MM.1S (cell line): ENCODE measurements around the gene MAP3K2.

Experiments
- DNase-seq: peaks from one replicate; pipeline ENCODE4 v3.0.0-alpha.2; 2015
- H2AFZ ChIP-seq: fragments of 300-600 bp; sonication (generic); 2 replicates; pipeline ENCODE4 v1.6.0; 2016; ENCODE audit warnings: antibody characterized with exemption, low read length
- H3F3A ChIP-seq: fragments of 300-600 bp; sonication (generic); 2 replicates; pipeline ENCODE4 v1.6.1; 2016; ENCODE audit warnings: mild to moderate bottlenecking, antibody characterized with exemption, low read length, moderate library complexity, mixed read lengths; ENCODE audit not compliant: insufficient read depth
- H3K27ac ChIP-seq: fragments of 300-600 bp; sonication (generic); 2 replicates; pipeline ENCODE4 v1.5.1; 2016; ENCODE audit warnings: mild to moderate bottlenecking, low read length
- H3K27me3 ChIP-seq: fragments of 300-600 bp; sonication (generic); replicated peaks from 2 replicates; pipeline ENCODE4 v1.6.0; 2016; ENCODE audit warnings: low read length; ENCODE audit not compliant: insufficient read depth
- H3K36me3 ChIP-seq: fragments of 300-600 bp; sonication (generic); replicated peaks from 2 replicates; pipeline ENCODE4 v1.6.1; 2016; ENCODE audit warnings: mild to moderate bottlenecking, low read length, mixed read lengths; ENCODE audit not compliant: insufficient read depth
- H3K4me1 ChIP-seq: fragments of 300-600 bp; sonication (generic); 2 replicates; pipeline ENCODE4 v1.6.1; 2016; ENCODE audit warnings: low read length, mixed read lengths
- H3K4me2 ChIP-seq: fragments of 300-600 bp; sonication (generic); 2 replicates; pipeline ENCODE4 v1.6.0; 2016; ENCODE audit warnings: low read depth, low read length
- H3K4me3 ChIP-seq: fragments of 300-600 bp; sonication (generic); 2 replicates; pipeline ENCODE4 v1.5.1; 2016; ENCODE audit warnings: low read length, mixed read lengths
- H3K79me2 ChIP-seq: fragments of 300-600 bp; sonication (generic); 2 replicates; pipeline ENCODE4 v1.6.1; 2016; ENCODE audit warnings: mixed run types, low read length, mixed read lengths
- H3K9ac ChIP-seq: fragments of 300-600 bp; sonication (generic); 2 replicates; pipeline ENCODE4 v1.6.1; 2016; ENCODE audit warnings: low read length, mixed read lengths
- H3K9me2 ChIP-seq: fragments of 300-600 bp; sonication (generic); replicated peaks from 2 replicates; pipeline ENCODE4 v1.6.1; 2016; ENCODE audit warnings: mild to moderate bottlenecking, low read length, mixed read lengths; ENCODE audit not compliant: insufficient read depth
- H3K9me3 ChIP-seq: fragments of 300-600 bp; sonication (generic); replicated peaks from 2 replicates; pipeline ENCODE4 v1.6.1; 2016; ENCODE audit warnings: mild to moderate bottlenecking, low read length, mixed read lengths; ENCODE audit not compliant: insufficient read depth
- H4K20me1 ChIP-seq: fragments of 300-600 bp; sonication (generic); 2 replicates; pipeline ENCODE4 v1.6.1; 2016; ENCODE audit warnings: mild to moderate bottlenecking, low read length, moderate library complexity, mixed read lengths; ENCODE audit not compliant: insufficient read depth
- CTCF ChIP-seq: fragments of 300-600 bp; sonication (generic); IDR thresholded peaks from 2 replicates; pipeline ENCODE4 v1.5.1; 2016; ENCODE audit warnings: antibody characterized with exemption, low read length, mixed read lengths
- EZH2 ChIP-seq: fragments of 300-600 bp; sonication (generic); optimal IDR thresholded peaks from 2 replicates; pipeline ENCODE3; 2017; ENCODE audit warnings: low read depth, mild to moderate bottlenecking, antibody characterized with exemption, low read length, mixed read lengths
- EZH2phosphoT487 ChIP-seq: fragments of 300-600 bp; sonication (generic); IDR thresholded peaks from 2 replicates; pipeline ENCODE4 v1.6.1; 2018; ENCODE audit warnings: antibody characterized with exemption, low read length

Gene MAP3K2

GRCh38 chr2:127277028-127277427, 110.7 kb downstream of the MAP3K2 start:
- TF ChIP-seq CTCF (no peak), EZH2phosphoT487 (no peak), EZH2 (no peak)
- Histone ChIP-seq H3K4me2 (no peak overlapping the region), H3K36me3 (0 out of 2 replicates have a peak, but pooled peaks cover 3% of the 10 kb centered on the region), H4K20me1 (no peaks in the 10 kb centered on the region), H3K27me3 (no peaks in the 10 kb centered on the region), H3K9me3 (no peaks in the 10 kb centered on the region), H3F3A (no peaks in the 10 kb centered on the region), H3K9ac (no peak overlapping the region), H3K4me3 (no peak overlapping the region), H3K9me2 (no peaks in the 10 kb centered on the region), H3K27ac (no peak overlapping the region), H3K79me2 (no peaks in the 10 kb centered on the region), H3K4me1 (peaks cover 4% of the 10 kb centered on the region; the same call in 1 of the 2 replicates), H2AFZ (no peak overlapping the region)
- DNase-seq = no peak

DNA sequence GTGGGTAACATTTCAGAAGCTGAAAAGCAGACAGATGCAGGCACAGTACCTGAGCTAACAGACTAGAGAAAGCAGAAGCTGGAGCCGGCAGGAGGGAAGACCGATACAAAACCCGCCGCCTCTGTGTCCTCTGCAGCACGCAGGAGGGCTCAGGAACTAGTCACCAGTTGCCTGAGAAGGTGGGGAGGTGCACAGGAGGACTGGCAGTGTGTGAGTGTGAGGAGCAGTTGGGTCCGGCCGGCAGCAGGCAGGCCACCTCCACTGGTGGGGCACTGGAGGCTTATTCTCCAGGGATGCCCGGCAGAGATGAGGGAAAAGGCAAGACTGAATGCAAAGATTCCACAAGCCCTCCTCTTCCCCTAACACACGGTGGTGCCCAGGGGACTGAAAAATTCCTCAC, 112.0 kb downstream of the MAP3K2 start:
- Histone ChIP-seq H3K27me3 (no peaks in the 10 kb centered on the region), H3K9ac (no peak overlapping the region), H3K9me3 (no peaks in the 10 kb centered on the region), H3K79me2 (no peaks in the 10 kb centered on the region), H3K4me3 (no peak overlapping the region), H3K9me2 (no peaks in the 10 kb centered on the region), H4K20me1 (no peaks in the 10 kb centered on the region), H2AFZ (no peak overlapping the region), H3K27ac (no peak overlapping the region), H3K4me1 (peaks cover 4% of the 10 kb centered on the region; the same call in 1 of the 2 replicates), H3K4me2 (no peak overlapping the region), H3K36me3 (peaks cover 3% of the 10 kb centered on the region), H3F3A (no peaks in the 10 kb centered on the region)
- TF ChIP-seq EZH2 = no peak
- TF ChIP-seq CTCF = no peak
- no peak for TF ChIP-seq EZH2phosphoT487
- no peak for DNase-seq

GRCh38 chr2:127275356-127275755, 112.4 kb downstream of the MAP3K2 start:
- no peak overlapping the region for H2AFZ ChIP-seq
- H3K9ac ChIP-seq = no peak overlapping the region
- H4K20me1 ChIP-seq = no peaks in the 10 kb centered on the region
- H3K4me2 ChIP-seq = no peak overlapping the region
- H3K27me3 ChIP-seq = no peaks in the 10 kb centered on the region
- DNase-seq = no peak
- no peaks in the 10 kb centered on the region for H3K9me3 ChIP-seq
- no peak overlapping the region for H3K4me3 ChIP-seq
- H3K4me1 ChIP-seq = peaks cover 4% of the 10 kb centered on the region; the same call in 1 of the 2 replicates
- H3K27ac ChIP-seq = no peak overlapping the region
- no peaks in the 10 kb centered on the region for H3F3A ChIP-seq
- no peaks in the 10 kb centered on the region for H3K79me2 ChIP-seq
- no peaks in the 10 kb centered on the region for H3K9me2 ChIP-seq
- peaks cover 3% of the 10 kb centered on the region for H3K36me3 ChIP-seq
- TF ChIP-seq EZH2 = no peak
- no peak for TF ChIP-seq EZH2phosphoT487
- TF ChIP-seq CTCF = no peak
